Mesothelial cell of epicardium (in vitro differentiated cells): ENCODE measurements around the gene TESK1. TPM values are rescaled to one million over a fixed set of nuclear protein-coding genes. Genes with fewer than 3 reads are reported as not detected.
"Not testable (repeated sequence)": the region's sequence is repeated elsewhere in the genome, so short reads cannot be mapped to it uniquely, and the experiment has no call there.

Experiments
- DNase-seq, 2 experiments: peaks; one replicate each; pipeline ENCODE4 v3.0.0; 2021; ENCODE audit warnings: low spot score in 2 of 2; ENCODE audit not compliant: unreplicated experiment in 2 of 2
- H3K27ac Mint-ChIP-seq: 2 replicates; pipeline ENCODE4 v1.8.0; 2021; ENCODE audit warnings: mixed read lengths
- H3K27me3 Mint-ChIP-seq: 2 replicates; pipeline ENCODE4 v1.8.0; 2021; ENCODE audit warnings: low read depth, mixed read lengths
- H3K36me3 Mint-ChIP-seq: 2 replicates; pipeline ENCODE4 v1.8.0; 2021; ENCODE audit warnings: mixed read lengths
- H3K4me1 Mint-ChIP-seq: 2 replicates; pipeline ENCODE4 v1.8.0; 2021; ENCODE audit warnings: mixed read lengths
- H3K4me3 Mint-ChIP-seq: 2 replicates; pipeline ENCODE4 v1.8.0; 2021; ENCODE audit warnings: mild to moderate bottlenecking, moderate library complexity, mixed read lengths
- H3K9me3 Mint-ChIP-seq: 2 replicates; pipeline ENCODE4 v1.8.0; 2021; ENCODE audit warnings: mixed read lengths
- CTCF ChIP-seq: fragments of 200-600 bp; sonication (generic); IDR thresholded peaks from one replicate; pipeline ENCODE4 v1.5.0; 2021; ENCODE audit warnings: antibody characterized with exemption; ENCODE audit not compliant: unreplicated experiment
- total RNA-seq: library from RNA; stranded (reverse); gene quantifications from 3 replicates; pipeline ENCODE4 v1.2.1, GENCODE V29; 2021

The TESK1 gene
- total RNA-seq, 1 donor from 2014 or later = 49.0 TPM

GRCh38 chr9:35639631-35640030 is 34.6 kb downstream of the TESK1 start:
- peaks cover 17% of the 10 kb centered on the region for H3K36me3 Mint-ChIP-seq
- H3K27ac Mint-ChIP-seq = no peak overlapping the region
- TF ChIP-seq CTCF = no peak
- peaks cover 2% of the 10 kb centered on the region for H3K27me3 Mint-ChIP-seq
- H3K4me3 Mint-ChIP-seq = no peak overlapping the region
- H3K4me1 Mint-ChIP-seq = peaks cover 11% of the 10 kb centered on the region
- no peak for DNase-seq
- H3K9me3 Mint-ChIP-seq = peaks cover 7% of the 10 kb centered on the region

- H3K4me1 Mint-ChIP-seq, H3K4me3 Mint-ChIP-seq, H3K9me3 Mint-ChIP-seq, DNase-seq, H3K27me3 Mint-ChIP-seq, H3K27ac Mint-ChIP-seq: not testable (repeated sequence)
- peaks cover 17% of the 10 kb centered on the region for H3K36me3 Mint-ChIP-seq
Observed at GRCh38 chr9:35640431-35640830, 35.4 kb downstream of the TESK1 start.

- not testable (repeated sequence) for H3K4me3 Mint-ChIP-seq
Observed at GRCh38 chr9:35641478-35641877, 36.4 kb downstream of the TESK1 start.

GRCh38 chr9:35643046-35643445 is 38.0 kb downstream of the TESK1 start:
- Mint-ChIP-seq H3K9me3 (peaks cover 7% of the 10 kb centered on the region), H3K36me3 (peaks cover 17% of the 10 kb centered on the region), H3K4me1 (peaks cover 14% of the 10 kb centered on the region), H3K27ac (no peak overlapping the region), H3K4me3 (no peak overlapping the region), H3K27me3 (no peaks in the 10 kb centered on the region)
- DNase-seq = no peak
- TF ChIP-seq CTCF = no peak

More at GRCh38 chr9:35641478-35641877, 36.4 kb downstream of the TESK1 start:
- peaks cover 17% of the 10 kb centered on the region for H3K36me3 Mint-ChIP-seq
- not testable (repeated sequence) for H3K9me3 Mint-ChIP-seq, H3K27me3 Mint-ChIP-seq, H3K4me1 Mint-ChIP-seq, H3K27ac Mint-ChIP-seq, DNase-seq

GRCh38 chr9:35645736-35646135 is 40.7 kb downstream of the TESK1 start:
- H3K4me1 Mint-ChIP-seq = peaks cover 15% of the 10 kb centered on the region
- peaks cover 11% of the 10 kb centered on the region for H3K36me3 Mint-ChIP-seq
- not testable (repeated sequence) for H3K9me3 Mint-ChIP-seq, H3K27me3 Mint-ChIP-seq, DNase-seq
- peak overlapping the region; percentile 83 for H3K4me3 Mint-ChIP-seq
- H3K27ac Mint-ChIP-seq = peak overlapping the region; percentile 99

GRCh38 chr9:35646153-35646532 is 41.1 kb downstream of the TESK1 start:
- no peak for TF ChIP-seq CTCF
- H3K4me1 Mint-ChIP-seq = peaks cover 15% of the 10 kb centered on the region
- H3K4me3 Mint-ChIP-seq = peak overlapping the region; percentile 83
- peak overlapping the region; percentile 99 for H3K27ac Mint-ChIP-seq
- peak; percentile 39 to 75 for DNase-seq
- no peaks in the 10 kb centered on the region for H3K27me3 Mint-ChIP-seq
- peaks cover 5% of the 10 kb centered on the region for H3K9me3 Mint-ChIP-seq
- peaks cover 7% of the 10 kb centered on the region for H3K36me3 Mint-ChIP-seq

- Mint-ChIP-seq H3K4me3 (peak overlapping the region; percentile 83), H3K4me1 (peaks cover 15% of the 10 kb centered on the region), H3K9me3 (no peaks in the 10 kb centered on the region), H3K27ac (peak overlapping the region; percentile 99), H3K36me3 (peaks cover 2% of the 10 kb centered on the region), H3K27me3 (no peaks in the 10 kb centered on the region)
- TF ChIP-seq CTCF = peak; percentile 93
- DNase-seq = peak; percentile 89 to 96
Observed at GRCh38 chr9:35646533-35647265, 41.6 kb downstream of the TESK1 start.
